ENCODE data around the gene TMOD3. TPM values are rescaled to one million over a fixed set of nuclear protein-coding genes. Genes with fewer than 3 reads are reported as not detected.

Gene TMOD3
- total RNA-seq, 1 donor from 2014 or later: 37.4 TPM

- no peaks in the 10 kb centered on the region for H3K9me3 Mint-ChIP-seq (ENCODE audit: low read depth)
- H3K27me3 Mint-ChIP-seq: no peaks in the 10 kb centered on the region
- TF ChIP-seq CTCF (IDR thresholded peaks at IDR 0.05; ENCODE audit: unreplicated experiment): no peak
- no peak overlapping the region for H3K27ac Mint-ChIP-seq
- peaks cover 9% of the 10 kb centered on the region for H3K4me1 Mint-ChIP-seq (ENCODE audit: low read depth)
- peaks cover 3% of the 10 kb centered on the region for H3K36me3 Mint-ChIP-seq (ENCODE audit: insufficient read depth)
- DNase-seq (ENCODE audit: low spot score, unreplicated experiment): no peak
- no peak overlapping the region for H3K4me3 Mint-ChIP-seq (ENCODE audit: low read depth)
Observed at GRCh38 chr15:51856714-51857380, 27.4 kb downstream of the TMOD3 start.

GRCh38 chr15:51861557-51862359, 32.3 kb downstream of the TMOD3 start:
- Mint-ChIP-seq H3K9me3 (ENCODE audit: low read depth) (no peaks in the 10 kb centered on the region), H3K27ac (no peak overlapping the region), H3K27me3 (no peaks in the 10 kb centered on the region), H3K36me3 (ENCODE audit: insufficient read depth) (peaks cover 14% of the 10 kb centered on the region), H3K4me3 (ENCODE audit: low read depth) (no peak overlapping the region), H3K4me1 (ENCODE audit: low read depth) (peaks cover 4% of the 10 kb centered on the region)
- DNase-seq (ENCODE audit: low spot score, unreplicated experiment): no peak
- no peak for TF ChIP-seq CTCF (IDR thresholded peaks at IDR 0.05; ENCODE audit: unreplicated experiment)

- Mint-ChIP-seq H3K36me3 (ENCODE audit: insufficient read depth) (peaks cover 14% of the 10 kb centered on the region), H3K9me3 (ENCODE audit: low read depth) (no peaks in the 10 kb centered on the region), H3K27ac (no peak overlapping the region), H3K4me1 (ENCODE audit: low read depth) (no peaks in the 10 kb centered on the region), H3K4me3 (ENCODE audit: low read depth) (no peak overlapping the region), H3K27me3 (no peaks in the 10 kb centered on the region)
- DNase-seq (ENCODE audit: low spot score, unreplicated experiment): no peak
- TF ChIP-seq CTCF (IDR thresholded peaks at IDR 0.05; ENCODE audit: unreplicated experiment): no peak
Observed at GRCh38 chr15:51863131-51863530, 33.7 kb downstream of the TMOD3 start.

- no peaks in the 10 kb centered on the region for H3K4me1 Mint-ChIP-seq (ENCODE audit: low read depth)
- H3K27me3 Mint-ChIP-seq: no peaks in the 10 kb centered on the region
- H3K9me3 Mint-ChIP-seq (ENCODE audit: low read depth): no peaks in the 10 kb centered on the region
- peaks cover 19% of the 10 kb centered on the region for H3K36me3 Mint-ChIP-seq (ENCODE audit: insufficient read depth)
- H3K4me3 Mint-ChIP-seq (ENCODE audit: low read depth): no peak overlapping the region
- no peak for TF ChIP-seq CTCF (IDR thresholded peaks at IDR 0.05; ENCODE audit: unreplicated experiment)
- no peak overlapping the region for H3K27ac Mint-ChIP-seq
- no peak for DNase-seq (ENCODE audit: low spot score, unreplicated experiment)
Observed at GRCh38 chr15:51864408-51865056, 35.1 kb downstream of the TMOD3 start.

- H3K36me3 Mint-ChIP-seq (ENCODE audit: insufficient read depth): peaks cover 20% of the 10 kb centered on the region
- no peak overlapping the region for H3K27ac Mint-ChIP-seq
- no peaks in the 10 kb centered on the region for H3K9me3 Mint-ChIP-seq (ENCODE audit: low read depth)
- TF ChIP-seq CTCF (IDR thresholded peaks at IDR 0.05; ENCODE audit: unreplicated experiment): no peak
- no peaks in the 10 kb centered on the region for H3K27me3 Mint-ChIP-seq
- no peaks in the 10 kb centered on the region for H3K4me1 Mint-ChIP-seq (ENCODE audit: low read depth)
- no peak overlapping the region for H3K4me3 Mint-ChIP-seq (ENCODE audit: low read depth)
- no peak for DNase-seq (ENCODE audit: low spot score, unreplicated experiment)
Observed at GRCh38 chr15:51865317-51865716, 35.9 kb downstream of the TMOD3 start.
